ENCODE results near the gene NEURL1. TPM values are rescaled to one million over a fixed set of nuclear protein-coding genes. Genes with fewer than 3 reads are reported as not detected.

The NEURL1 gene
- total and polyA plus RNA-seq, 2 donors (not counting 1 experiment from before 2014, with no cell fraction given), result 0.30 to 0.57 TPM

GRCh38 chr10:103617602-103618385, 124.3 kb downstream of the NEURL1 start:
- intact Hi-C loops (cut with micrococcal nuclease), result no loop called here
- WGBS (ENCODE audit: insufficient coverage), result 93% methylated on average over 12 of the region's 13 CpGs
- Histone ChIP-seq H2AFZ (ENCODE audit: insufficient read depth, low read depth, low read length, poor library complexity, severe bottlenecking) (no peak overlapping the region), H3K4me3 (ENCODE audit: control extremely low read depth in 1 of 5, extremely low read depth in 1 of 5, insufficient read depth in 1 of 5, low read depth in 2 of 5, low read length in 4 of 5) (no peak overlapping the region), H3K4me2 (replicated peaks; ENCODE audit: low read depth, low read length, poor library complexity, severe bottlenecking) (no peak overlapping the region), H3K9ac (ENCODE audit: low read length) (no peak overlapping the region), H3K27me3 (replicated peaks in 1 of 4; ENCODE audit: control extremely low read depth in 1 of 4, control insufficient read depth in 3 of 4, insufficient read depth in 4 of 4, low read length in 3 of 4) (no peaks in the 10 kb centered on the region), H3K9me3 (ENCODE audit: control extremely low read depth in 1 of 3, control insufficient read depth in 2 of 3, insufficient read depth in 1 of 3, low read length in 2 of 3) (no peaks in the 10 kb centered on the region), H3K4me1 (ENCODE audit: control insufficient read depth in 2 of 2, insufficient read depth in 2 of 2, low read length in 2 of 2) (no peaks in the 10 kb centered on the region), H3K27ac (ENCODE audit: low read length in 2 of 2) (no peak overlapping the region), H3K36me3 (replicated peaks in 1 of 2; ENCODE audit: control extremely low read depth in 1 of 2, control insufficient read depth in 1 of 2, extremely low read depth in 1 of 2, insufficient read depth in 2 of 2, low read length in 1 of 2) (peaks cover 0 to 4% of the 10 kb centered on the region in 2 experiments), H4K20me1 (ENCODE audit: control insufficient read depth, insufficient read depth, low read length, poor library complexity, severe bottlenecking) (no peaks in the 10 kb centered on the region), H3K79me2 (ENCODE audit: control insufficient read depth, insufficient read depth, low read length) (no peaks in the 10 kb centered on the region)
- H3K9me3 Mint-ChIP-seq (ENCODE audit: insufficient read depth), result no peaks in the 10 kb centered on the region
- DNase-seq, result no peak
- H3K4me3 Mint-ChIP-seq, result no peak overlapping the region
- H3K27ac Mint-ChIP-seq, result no peak overlapping the region
- H3K27me3 Mint-ChIP-seq, result no peaks in the 10 kb centered on the region
- CTCF ChIA-PET, result interaction anchor here (0.6 kb wide), 1 partner anchor 24 kb away, joined by 3 read pairs; no protein-coding TSS in a partner anchor
- ATAC-seq (ENCODE audit: low read depth), result no peak
- no peaks in the 10 kb centered on the region for H3K4me1 Mint-ChIP-seq
- POLR2A ChIA-PET, result no interaction called here
- TF ChIP-seq EZH2 (IDR thresholded peaks at IDR 0.05; ENCODE audit: borderline replicate concordance, insufficient read depth, low read depth, low read length, poor library complexity, severe bottlenecking), result no peak
- TF ChIP-seq CTCF (IDR thresholded peaks at IDR 0.05), result no peak
